Measurements from ENCODE around the gene SLC12A3.
"Not testable (repeated sequence)": the region's sequence is repeated elsewhere in the genome, so short reads cannot be mapped to it uniquely, and the experiment has no call there.

The SLC12A3 gene

GRCh38 chr16:56848029-56848936 lies 16.7 kb upstream of the SLC12A3 start:
- no peak for DNase-seq

GRCh38 chr16:56848955-56849689 lies 15.9 kb upstream of the SLC12A3 start:
- DNase-seq, result peak; percentile 92

GRCh38 chr16:56849690-56850680 lies 15.0 kb upstream of the SLC12A3 start:
- DNase-seq, result no peak

GRCh38 chr16:56851671-56852400 lies 13.2 kb upstream of the SLC12A3 start:
- no peak for DNase-seq

- no peak for DNase-seq
Observed at GRCh38 chr16:56852401-56852730, 12.6 kb upstream of the SLC12A3 start.

- no peak for DNase-seq
Observed at GRCh38 chr16:56852968-56853367, 12.0 kb upstream of the SLC12A3 start.

GRCh38 chr16:56855201-56855600 lies 9.8 kb upstream of the SLC12A3 start:
- no peak for DNase-seq

GRCh38 chr16:56855946-56856345 lies 9.1 kb upstream of the SLC12A3 start:
- no peak for DNase-seq

- DNase-seq, result no peak
Observed at GRCh38 chr16:56856876-56857447, 8.0 kb upstream of the SLC12A3 start.

GRCh38 chr16:56858374-56858773 lies 6.6 kb upstream of the SLC12A3 start:
- DNase-seq, result no peak

GRCh38 chr16:56859636-56860035 lies 5.4 kb upstream of the SLC12A3 start:
- no peak for DNase-seq

- no peak for DNase-seq
Observed at GRCh38 chr16:56860226-56861020, 4.6 kb upstream of the SLC12A3 start.

GRCh38 chr16:56861092-56861610 lies 3.9 kb upstream of the SLC12A3 start:
- no peak for DNase-seq

- no peak for DNase-seq
Observed at GRCh38 chr16:56861756-56862155, 3.3 kb upstream of the SLC12A3 start.

GRCh38 chr16:56862776-56863175 lies 2.2 kb upstream of the SLC12A3 start:
- DNase-seq, result no peak

GRCh38 chr16:56865394-56866062 lies 521 bp downstream of the SLC12A3 start:
- no peak for DNase-seq

- peak; percentile 58 for DNase-seq
Observed at GRCh38 chr16:56866955-56867830, 2.2 kb downstream of the SLC12A3 start.

- DNase-seq, result no peak
Observed at GRCh38 chr16:56868175-56868574, 3.2 kb downstream of the SLC12A3 start.

GRCh38 chr16:56868766-56869165 lies 3.8 kb downstream of the SLC12A3 start:
- not testable (repeated sequence) for DNase-seq

Measured in NCI-H2171 treated with DMSO at 0.1 percent for 48 hours (cell line).